Right lobe of liver (tissue), 4 donors: ENCODE measurements around the gene PCNX2.

Experiments
- POLR2A ChIP-seq: fragments of 450-650 bp; IDR thresholded peaks from one replicate; pipeline ENCODE4 v1.6.1; 2017; ENCODE audit warnings: antibody characterized with exemption, mild to moderate bottlenecking
- TF ChIP-seq, protein P1 (sequence below), 4 donors: fragments of 200-600 bp in 3 of 4; fragments of 450-650 bp in 1 of 4; IDR thresholded peaks; one replicate each; pipeline versions ENCODE4 v1.5.1 to v1.8.0; 2016 to 2022; ENCODE audit warnings: antibody characterized with exemption in 4 of 4, mild to moderate bottlenecking in 2 of 4
- donor health status: DM: no; HTN: no; CAD: no.
- donor health status: DM: no; HTN: no; CAD: no.
- donor health status: DM: no; HTN: yes; CAD: no.

DNA sequence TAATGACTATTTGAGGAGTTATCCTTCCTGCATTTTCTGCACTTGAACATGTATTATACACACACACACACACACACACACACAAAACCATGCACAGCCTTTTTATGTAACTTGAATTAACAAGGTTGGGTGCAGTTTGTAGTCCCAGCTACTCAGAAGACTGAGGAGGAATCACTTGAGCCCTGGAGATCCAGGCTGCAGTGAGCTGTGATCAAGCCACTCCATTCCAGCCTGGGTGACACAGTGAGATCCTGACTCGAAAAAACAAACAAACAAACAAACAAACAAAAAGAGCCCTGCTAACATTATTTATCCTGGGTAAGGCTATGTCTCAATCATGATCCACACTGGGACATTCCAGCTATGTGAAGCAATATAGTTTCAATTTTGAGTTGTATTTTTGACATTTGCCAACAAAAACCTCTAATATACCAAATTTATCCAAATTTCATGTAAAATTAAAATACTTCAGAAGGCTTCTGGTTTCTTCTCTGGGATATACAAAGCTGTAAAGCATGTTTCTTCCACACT lies 188.3 kb downstream of the PCNX2 start:
- TF ChIP-seq, protein P1, sequence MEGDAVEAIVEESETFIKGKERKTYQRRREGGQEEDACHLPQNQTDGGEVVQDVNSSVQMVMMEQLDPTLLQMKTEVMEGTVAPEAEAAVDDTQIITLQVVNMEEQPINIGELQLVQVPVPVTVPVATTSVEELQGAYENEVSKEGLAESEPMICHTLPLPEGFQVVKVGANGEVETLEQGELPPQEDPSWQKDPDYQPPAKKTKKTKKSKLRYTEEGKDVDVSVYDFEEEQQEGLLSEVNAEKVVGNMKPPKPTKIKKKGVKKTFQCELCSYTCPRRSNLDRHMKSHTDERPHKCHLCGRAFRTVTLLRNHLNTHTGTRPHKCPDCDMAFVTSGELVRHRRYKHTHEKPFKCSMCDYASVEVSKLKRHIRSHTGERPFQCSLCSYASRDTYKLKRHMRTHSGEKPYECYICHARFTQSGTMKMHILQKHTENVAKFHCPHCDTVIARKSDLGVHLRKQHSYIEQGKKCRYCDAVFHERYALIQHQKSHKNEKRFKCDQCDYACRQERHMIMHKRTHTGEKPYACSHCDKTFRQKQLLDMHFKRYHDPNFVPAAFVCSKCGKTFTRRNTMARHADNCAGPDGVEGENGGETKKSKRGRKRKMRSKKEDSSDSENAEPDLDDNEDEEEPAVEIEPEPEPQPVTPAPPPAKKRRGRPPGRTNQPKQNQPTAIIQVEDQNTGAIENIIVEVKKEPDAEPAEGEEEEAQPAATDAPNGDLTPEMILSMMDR (IDR thresholded peaks at IDR 0.05), result no peak
- no peak for TF ChIP-seq POLR2A
